K562 (cell line): ENCODE results near the gene COASY. TPM values are rescaled to one million over a fixed set of nuclear protein-coding genes. Genes with fewer than 3 reads are reported as not detected.

ENCODE experiments used
- ELF2 ChIP-seq: fragments of 250-450 bp; sonication (Bioruptor Pico); IDR thresholded peaks from 2 replicates; pipeline ENCODE4 v1.5.0; 2021; ENCODE audit warnings: mild to moderate bottlenecking
- FUS ChIP-seq: fragments of 200-400 bp; formaldehyde crosslinking; optimal IDR thresholded peaks from 2 replicates; pipeline ENCODE3; 2017; ENCODE audit warnings: low read depth, low read length
- RNF2 ChIP-seq: sonication (generic); IDR thresholded peaks from 2 replicates; pipeline ENCODE4 v1.6.1; 2016
- SIN3A ChIP-seq, 2 experiments: fragments of 150-350 bp in 1 of 2; IDR thresholded peaks; 2 replicates each; pipeline ENCODE4 v1.6.1; 2011 to 2016; ENCODE audit warnings: borderline replicate concordance in 2 of 2, low read depth in 2 of 2, low read length in 2 of 2, mild to moderate bottlenecking in 2 of 2, moderate library complexity in 2 of 2; ENCODE audit not compliant: control insufficient read depth in 1 of 2
- SNRNP70 ChIP-seq: fragments of 200-400 bp; formaldehyde crosslinking; optimal IDR thresholded peaks from 2 replicates; pipeline ENCODE3; 2017; ENCODE audit warnings: low read depth, low read length
- TOE1 ChIP-seq, 2 experiments: fragments of 450-650 bp in 1 of 2; sonication (generic) in 1 of 2; formaldehyde crosslinking in 1 of 2; IDR thresholded peaks; 2 replicates each; pipeline versions ENCODE4 v1.7.1 to v1.8.0; 2016 to 2022; ENCODE audit warnings: borderline replicate concordance in 2 of 2, mild to moderate bottlenecking in 2 of 2, antibody characterized with exemption in 1 of 2, inconsistent platforms in 1 of 2, low read depth in 1 of 2, missing genetic modification reagents in 1 of 2, moderate library complexity in 1 of 2
- ZNF407 ChIP-seq: fragments of 450-650 bp; IDR thresholded peaks from 2 replicates; pipeline ENCODE4 v1.6.1; 2016; ENCODE audit warnings: low read depth
- polyA plus RNA-seq, 8 experiments: library from polyadenylated mRNA; depleted of rRNA in 4 of 8; stranded (reverse) in 5 of 8; unstranded in 3 of 8; fragments of >200 nt; fragmentation: Nextera tagmentation in 2 of 8; fragmentation: Illumina TruSeq in 1 of 8; extraction: Ambion mirVana in 2 of 8; extraction: Trizol in 1 of 8; gene quantifications; 2 replicates each; pipeline versions ENCODE4 v1.2.1 to v1.2.3, GENCODE V29; 2011 to 2014; ENCODE audit warnings: inconsistent platforms in 1 of 8, missing spikeins in 1 of 8
- total RNA-seq, 7 experiments: library from RNA; depleted of rRNA in 6 of 7; stranded (reverse); fragments of >200 nt in 6 of 7; fragmentation: Illumina TruSeq in 2 of 7; extraction: Trizol in 2 of 7; gene quantifications; 2 replicates each; pipeline versions ENCODE4 v1.2.1 to v1.2.3, GENCODE V29; 2011 to 2021; ENCODE audit warnings: low replicate concordance in 1 of 7
- TF ChIP-seq, protein P1 (sequence below): IDR thresholded peaks from 2 replicates; pipeline ENCODE4 v1.6.1; 2011; ENCODE audit warnings: borderline replicate concordance, low read depth, mild to moderate bottlenecking, moderate library complexity, low read length; ENCODE audit not compliant: insufficient read depth, poor library complexity, severe bottlenecking
- TF ChIP-seq, protein P2 (sequence below), 2 experiments: fragments of 450-650 bp in 1 of 2; IDR thresholded peaks; 2 replicates each; pipeline ENCODE4 v1.6.1; 2011 to 2017; ENCODE audit warnings: low read depth in 2 of 2, antibody characterized with exemption in 1 of 2, borderline replicate concordance in 1 of 2, low read length in 1 of 2, mild to moderate bottlenecking in 1 of 2, mixed read lengths in 1 of 2; ENCODE audit not compliant: control insufficient read depth in 1 of 2
- TF ChIP-seq, protein P3 (sequence below): sonication (generic); formaldehyde crosslinking; IDR thresholded peaks from 2 replicates; pipeline ENCODE4 v1.8.1; 2022; ENCODE audit warnings: missing genetic modification reagents

Gene COASY
- total and polyA plus RNA-seq, 9 of the 15 experiments (the other 6 are each of a cell fraction or from before 2014, with no cell fraction given), result 25.4 to 175 (median 62.3) TPM

- TF ChIP-seq, protein P1, sequence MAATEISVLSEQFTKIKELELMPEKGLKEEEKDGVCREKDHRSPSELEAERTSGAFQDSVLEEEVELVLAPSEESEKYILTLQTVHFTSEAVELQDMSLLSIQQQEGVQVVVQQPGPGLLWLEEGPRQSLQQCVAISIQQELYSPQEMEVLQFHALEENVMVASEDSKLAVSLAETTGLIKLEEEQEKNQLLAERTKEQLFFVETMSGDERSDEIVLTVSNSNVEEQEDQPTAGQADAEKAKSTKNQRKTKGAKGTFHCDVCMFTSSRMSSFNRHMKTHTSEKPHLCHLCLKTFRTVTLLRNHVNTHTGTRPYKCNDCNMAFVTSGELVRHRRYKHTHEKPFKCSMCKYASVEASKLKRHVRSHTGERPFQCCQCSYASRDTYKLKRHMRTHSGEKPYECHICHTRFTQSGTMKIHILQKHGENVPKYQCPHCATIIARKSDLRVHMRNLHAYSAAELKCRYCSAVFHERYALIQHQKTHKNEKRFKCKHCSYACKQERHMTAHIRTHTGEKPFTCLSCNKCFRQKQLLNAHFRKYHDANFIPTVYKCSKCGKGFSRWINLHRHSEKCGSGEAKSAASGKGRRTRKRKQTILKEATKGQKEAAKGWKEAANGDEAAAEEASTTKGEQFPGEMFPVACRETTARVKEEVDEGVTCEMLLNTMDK, result no peak
- peak; percentile 84 to 93; a peak in 3 of 4 replicates for TF ChIP-seq SIN3A (IDR thresholded peaks at IDR 0.05; ENCODE audit: borderline replicate concordance in 2 of 2, control insufficient read depth in 1 of 2, low read depth in 2 of 2, low read length in 2 of 2)
- TF ChIP-seq RNF2, result peak; percentile 27; the same call in 1 of the 2 replicates
- no peak for TF ChIP-seq SNRNP70
- peak; percentile 91 for TF ChIP-seq ELF2 (CRISPR knock-in tag)
- TF ChIP-seq ZNF407, result peak; percentile 99
- TF ChIP-seq, protein P2, sequence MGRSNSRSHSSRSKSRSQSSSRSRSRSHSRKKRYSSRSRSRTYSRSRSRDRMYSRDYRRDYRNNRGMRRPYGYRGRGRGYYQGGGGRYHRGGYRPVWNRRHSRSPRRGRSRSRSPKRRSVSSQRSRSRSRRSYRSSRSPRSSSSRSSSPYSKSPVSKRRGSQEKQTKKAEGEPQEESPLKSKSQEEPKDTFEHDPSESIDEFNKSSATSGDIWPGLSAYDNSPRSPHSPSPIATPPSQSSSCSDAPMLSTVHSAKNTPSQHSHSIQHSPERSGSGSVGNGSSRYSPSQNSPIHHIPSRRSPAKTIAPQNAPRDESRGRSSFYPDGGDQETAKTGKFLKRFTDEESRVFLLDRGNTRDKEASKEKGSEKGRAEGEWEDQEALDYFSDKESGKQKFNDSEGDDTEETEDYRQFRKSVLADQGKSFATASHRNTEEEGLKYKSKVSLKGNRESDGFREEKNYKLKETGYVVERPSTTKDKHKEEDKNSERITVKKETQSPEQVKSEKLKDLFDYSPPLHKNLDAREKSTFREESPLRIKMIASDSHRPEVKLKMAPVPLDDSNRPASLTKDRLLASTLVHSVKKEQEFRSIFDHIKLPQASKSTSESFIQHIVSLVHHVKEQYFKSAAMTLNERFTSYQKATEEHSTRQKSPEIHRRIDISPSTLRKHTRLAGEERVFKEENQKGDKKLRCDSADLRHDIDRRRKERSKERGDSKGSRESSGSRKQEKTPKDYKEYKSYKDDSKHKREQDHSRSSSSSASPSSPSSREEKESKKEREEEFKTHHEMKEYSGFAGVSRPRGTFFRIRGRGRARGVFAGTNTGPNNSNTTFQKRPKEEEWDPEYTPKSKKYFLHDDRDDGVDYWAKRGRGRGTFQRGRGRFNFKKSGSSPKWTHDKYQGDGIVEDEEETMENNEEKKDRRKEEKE (IDR thresholded peaks at IDR 0.05; ENCODE audit: borderline replicate concordance in 1 of 2, control insufficient read depth in 1 of 2, low read depth in 2 of 2, low read length in 1 of 2), result no peak
- 0 out of 2 replicates have a peak, but pooled peaks have one; percentile 73 for TF ChIP-seq TOE1 (IDR thresholded peaks at IDR 0.05; ENCODE audit: borderline replicate concordance)
- TF ChIP-seq TOE1 (CRISPR knock-in tag; IDR thresholded peaks at IDR 0.05; ENCODE audit: borderline replicate concordance, low read depth), result no peak
- no peak for TF ChIP-seq FUS
- TF ChIP-seq, protein P3, sequence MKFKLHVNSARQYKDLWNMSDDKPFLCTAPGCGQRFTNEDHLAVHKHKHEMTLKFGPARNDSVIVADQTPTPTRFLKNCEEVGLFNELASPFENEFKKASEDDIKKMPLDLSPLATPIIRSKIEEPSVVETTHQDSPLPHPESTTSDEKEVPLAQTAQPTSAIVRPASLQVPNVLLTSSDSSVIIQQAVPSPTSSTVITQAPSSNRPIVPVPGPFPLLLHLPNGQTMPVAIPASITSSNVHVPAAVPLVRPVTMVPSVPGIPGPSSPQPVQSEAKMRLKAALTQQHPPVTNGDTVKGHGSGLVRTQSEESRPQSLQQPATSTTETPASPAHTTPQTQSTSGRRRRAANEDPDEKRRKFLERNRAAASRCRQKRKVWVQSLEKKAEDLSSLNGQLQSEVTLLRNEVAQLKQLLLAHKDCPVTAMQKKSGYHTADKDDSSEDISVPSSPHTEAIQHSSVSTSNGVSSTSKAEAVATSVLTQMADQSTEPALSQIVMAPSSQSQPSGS, result no peak
These were observed at the start of gene COASY (continued) for GRCh38 chr17:42561897-42562387.
